MM.1S (cell line): ENCODE measurements around the gene LGALS3.

ENCODE experiments used
- CTCF ChIP-seq: fragments of 300-600 bp; sonication (generic); IDR thresholded peaks from 2 replicates; pipeline ENCODE4 v1.5.1; 2016; ENCODE audit warnings: antibody characterized with exemption, low read length, mixed read lengths
- EZH2 ChIP-seq: fragments of 300-600 bp; sonication (generic); optimal IDR thresholded peaks from 2 replicates; pipeline ENCODE3; 2017; ENCODE audit warnings: low read depth, mild to moderate bottlenecking, antibody characterized with exemption, low read length, mixed read lengths

- TF ChIP-seq CTCF (no peak), EZH2 (no peak)
Observed at GRCh38 chr14:55126034-55126433, 3.0 kb upstream of the LGALS3 start.
